Liver (tissue), 3 donors: ENCODE results near the gene FAT4.

Source experiments
- CTCF ChIP-seq: fragments of 150-350 bp; IDR thresholded peaks from 2 replicates; pipeline ENCODE4 v1.5.1; 2017; ENCODE audit warnings: improper control_type of control experiment, low read depth, low read length; ENCODE audit not compliant: missing input control
- FOXA1 ChIP-seq: IDR thresholded peaks from 2 replicates; pipeline ENCODE4 v1.6.1; 2016; ENCODE audit warnings: antibody characterized with exemption
- GABPA ChIP-seq, 2 donors: IDR thresholded peaks in 1 of 2; conservative IDR thresholded peaks in 1 of 2; 2 replicates each; pipeline ENCODE4 v1.6.1; 2016; ENCODE audit warnings: antibody characterized with exemption in 2 of 2, mild to moderate bottlenecking in 1 of 2, moderate library complexity in 1 of 2
- REST ChIP-seq: IDR thresholded peaks from 2 replicates; pipeline ENCODE4 v1.6.1; 2016; ENCODE audit warnings: antibody characterized with exemption, mild to moderate bottlenecking
- SP1 ChIP-seq: IDR thresholded peaks from 2 replicates; pipeline ENCODE4 v1.6.1; 2018; ENCODE audit warnings: antibody characterized with exemption, mild to moderate bottlenecking
- YY1 ChIP-seq: IDR thresholded peaks from 2 replicates; pipeline ENCODE4 v1.6.1; 2016; ENCODE audit warnings: antibody characterized with exemption, mild to moderate bottlenecking
- donor health status: healthy.
- donor health status: healthy.

- no peak for TF ChIP-seq SP1
- TF ChIP-seq REST, result no peak
- TF ChIP-seq GABPA (IDR thresholded peaks at IDR 0.05 in 1 of 2, conservative IDR thresholded peaks at IDR 0.05 in 1 of 2), result no peak
- TF ChIP-seq CTCF, result no peak
- no peak for TF ChIP-seq YY1
- TF ChIP-seq FOXA1, result no peak
These were observed 45.3 kb downstream of the FAT4 start for GRCh38 chr4:125359960-125360634.
